GM12891 (cell line): ENCODE data around the gene C17orf67.

Source experiments
- POLR2A ChIP-seq: IDR thresholded peaks from 2 replicates; pipeline ENCODE4 v1.6.1; 2011; ENCODE audit warnings: low read depth, low read length, control low read depth
- POU2F2 ChIP-seq: IDR thresholded peaks from 2 replicates; pipeline ENCODE4 v1.6.1; 2011; ENCODE audit warnings: low read depth, mild to moderate bottlenecking, control low read depth, low read length, moderate library complexity
- TAF1 ChIP-seq: IDR thresholded peaks from 2 replicates; pipeline ENCODE4 v1.6.1; 2011; ENCODE audit warnings: low read depth, low read length, control low read depth

DNA sequence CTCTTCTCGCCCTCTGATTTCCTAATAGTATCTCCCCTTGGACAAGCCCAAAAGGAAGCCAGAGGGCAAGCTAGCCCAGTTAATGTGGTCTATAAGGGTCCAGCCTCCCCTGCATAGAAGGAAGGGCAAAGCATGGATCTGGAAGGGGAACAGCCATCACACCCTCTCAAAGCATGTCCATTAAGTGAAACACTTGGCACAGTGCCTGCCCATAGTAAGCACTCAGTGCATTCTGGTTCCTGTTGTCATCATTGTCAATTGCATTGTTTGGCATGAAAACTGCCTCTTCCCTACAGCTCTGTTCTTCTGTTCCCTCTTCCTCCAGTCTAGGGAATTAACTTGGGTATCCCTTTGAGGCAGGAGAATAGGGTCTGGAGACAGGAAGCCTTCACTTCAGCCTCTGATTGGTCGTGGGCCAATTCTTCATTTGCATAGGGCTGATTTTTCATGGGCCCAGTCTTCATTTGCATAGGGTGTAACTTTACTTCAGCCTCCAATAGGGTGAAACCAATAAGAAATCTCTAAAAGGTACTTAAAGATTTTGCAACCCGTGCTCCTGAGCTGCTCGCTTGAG lies 81.4 kb downstream of the C17orf67 start:
- TF ChIP-seq TAF1 = no peak
- TF ChIP-seq POLR2A = no peak
- TF ChIP-seq POU2F2 = no peak
